ENCODE data around the gene C2CD4D.
"Not testable (repeated sequence)": the region's sequence is repeated elsewhere in the genome, so short reads cannot be mapped to it uniquely, and the experiment has no call there.

Gene C2CD4D

GRCh38 chr1:151858030-151858746 lies 18.6 kb upstream of the C2CD4D start:
- DNase-seq: no peak

GRCh38 chr1:151855933-151856332 lies 16.3 kb upstream of the C2CD4D start:
- no peak for DNase-seq

- DNase-seq: not testable (repeated sequence)
Observed at GRCh38 chr1:151855516-151855915, 15.9 kb upstream of the C2CD4D start.

GRCh38 chr1:151854658-151855057 lies 15.0 kb upstream of the C2CD4D start:
- no peak for DNase-seq

- DNase-seq: no peak
Observed at GRCh38 chr1:151853411-151853943, 13.9 kb upstream of the C2CD4D start, which contains the start of gene THEM5. Gene THEM5 (minus strand): TSS chr1:151853712. CDS start chr1:151853565, 147 bp downstream.

- no peak for DNase-seq
Observed at GRCh38 chr1:151852733-151853132, 13.1 kb upstream of the C2CD4D start.

GRCh38 chr1:151851886-151852285 lies 12.3 kb upstream of the C2CD4D start:
- DNase-seq: no peak

GRCh38 chr1:151849871-151850270 lies 10.3 kb upstream of the C2CD4D start:
- DNase-seq: no peak

GRCh38 chr1:151849126-151849525 lies 9.5 kb upstream of the C2CD4D start:
- no peak for DNase-seq

- no peak for DNase-seq
Observed at GRCh38 chr1:151847867-151848596, 8.4 kb upstream of the C2CD4D start.

GRCh38 chr1:151846686-151847237 lies 7.1 kb upstream of the C2CD4D start:
- DNase-seq: no peak

GRCh38 chr1:151846062-151846568 lies 6.5 kb upstream of the C2CD4D start:
- DNase-seq: no peak

GRCh38 chr1:151843398-151843797 lies 3.8 kb upstream of the C2CD4D start:
- no peak for DNase-seq

- DNase-seq: no peak
Observed at GRCh38 chr1:151841141-151841540, 1.5 kb upstream of the C2CD4D start.

- no peak for DNase-seq
Observed at GRCh38 chr1:151840421-151840820, 801 bp upstream of the C2CD4D start.

- DNase-seq: no peak
Observed at GRCh38 chr1:151839082-151839412, 573 bp downstream of the C2CD4D start.

- no peak for DNase-seq
Observed at GRCh38 chr1:151838222-151839081, 1.2 kb downstream of the C2CD4D start.

GRCh38 chr1:151837884-151838221 lies 1.8 kb downstream of the C2CD4D start:
- DNase-seq: no peak

GRCh38 chr1:151837197-151837596 lies 2.4 kb downstream of the C2CD4D start:
- DNase-seq: peak; percentile 28

GRCh38 chr1:151835596-151835995 lies 4.0 kb downstream of the C2CD4D start:
- DNase-seq: no peak

- DNase-seq: no peak
Observed at GRCh38 chr1:151834239-151834638, 5.4 kb downstream of the C2CD4D start.

GRCh38 chr1:151833172-151833900 lies 6.3 kb downstream of the C2CD4D start:
- no peak for DNase-seq

Data from effector CD4-positive, alpha-beta T cell (primary cell).